GM23338 (cell line): Measurements from ENCODE around the gene CYBA. TPM values are rescaled to one million over a fixed set of nuclear protein-coding genes. Genes with fewer than 3 reads are reported as not detected.

ENCODE experiments used
- ATAC-seq: fragments of 200-7000 bp; cut with Tn5 transposase; 3 replicates; pipeline ENCODE4 v1.9.1; 2020
- DNase-seq: peaks from one replicate; pipeline ENCODE4 v3.0.0-alpha.2; 2015; ENCODE audit warnings: low spot score
- H2AFZ ChIP-seq: fragments of 200-600 bp; sonication (generic); 2 replicates; pipeline ENCODE4 v1.8.0; 2016; ENCODE audit warnings: antibody characterized with exemption, mild to moderate bottlenecking, moderate library complexity
- H3F3A ChIP-seq: fragments of 200-600 bp; sonication (generic); replicated peaks from 2 replicates; pipeline ENCODE4 v1.8.0; 2017; ENCODE audit warnings: antibody characterized with exemption, mixed run types, low read depth
- H3K27ac ChIP-seq: fragments of 200-600 bp; sonication (generic); 2 replicates; pipeline ENCODE4 v1.6.1; 2016; ENCODE audit warnings: low read depth
- H3K27me3 ChIP-seq: fragments of 200-600 bp; sonication (generic); 2 replicates; pipeline ENCODE4 v1.8.0; 2016; ENCODE audit warnings: mild to moderate bottlenecking, mixed run types, moderate library complexity; ENCODE audit not compliant: insufficient read depth
- H3K36me3 ChIP-seq: fragments of 200-600 bp; sonication (generic); 2 replicates; pipeline ENCODE4 v1.8.0; 2016; ENCODE audit warnings: mild to moderate bottlenecking; ENCODE audit not compliant: insufficient read depth
- H3K4me1 ChIP-seq: fragments of 200-600 bp; sonication (generic); 2 replicates; pipeline ENCODE4 v1.8.0; 2016; ENCODE audit warnings: mild to moderate bottlenecking, moderate library complexity; ENCODE audit not compliant: insufficient read depth
- H3K4me2 ChIP-seq: fragments of 200-600 bp; sonication (generic); 2 replicates; pipeline ENCODE4 v1.7.1; 2017; ENCODE audit warnings: mixed run types
- H3K4me3 ChIP-seq: fragments of 200-600 bp; sonication (generic); 2 replicates; pipeline ENCODE4 v1.6.1; 2016; ENCODE audit warnings: mixed run types
- H3K79me2 ChIP-seq: fragments of 200-600 bp; sonication (generic); replicated peaks from 2 replicates; pipeline ENCODE4 v1.8.0; 2017; ENCODE audit warnings: mild to moderate bottlenecking; ENCODE audit not compliant: insufficient read depth
- H3K9me2 ChIP-seq: fragments of 200-600 bp; sonication (generic); 2 replicates; pipeline ENCODE4 v1.8.0; 2017; ENCODE audit not compliant: insufficient read depth
- H4K20me1 ChIP-seq: fragments of 200-600 bp; sonication (generic); replicated peaks from 2 replicates; pipeline ENCODE4 v1.8.0; 2017; ENCODE audit warnings: mild to moderate bottlenecking; ENCODE audit not compliant: insufficient read depth
- H3K27ac Mint-ChIP-seq: 2 replicates; pipeline ENCODE4 v1.8.0; 2020; ENCODE audit warnings: inconsistent platforms, mild to moderate bottlenecking, moderate library complexity, mixed read lengths
- H3K27me3 Mint-ChIP-seq: 3 replicates; pipeline ENCODE4 v1.8.0; 2022; ENCODE audit warnings: low read depth, mild to moderate bottlenecking, moderate library complexity, mixed read lengths, inconsistent platforms; ENCODE audit not compliant: insufficient read depth, poor library complexity
- H3K36me3 Mint-ChIP-seq: 3 replicates; pipeline ENCODE4 v1.8.0; 2021; ENCODE audit warnings: low read depth, mild to moderate bottlenecking, inconsistent platforms, moderate library complexity, mixed read lengths
- H3K4me1 Mint-ChIP-seq: 3 replicates; pipeline ENCODE4 v1.8.0; 2020; ENCODE audit warnings: mild to moderate bottlenecking, inconsistent platforms, mixed read lengths
- H3K4me3 Mint-ChIP-seq: 3 replicates; pipeline ENCODE4 v1.8.0; 2021; ENCODE audit warnings: moderate library complexity, mild to moderate bottlenecking, inconsistent platforms, mixed read lengths
- H3K9me3 Mint-ChIP-seq: 3 replicates; pipeline ENCODE4 v1.8.0; 2020; ENCODE audit warnings: moderate library complexity, mild to moderate bottlenecking, inconsistent platforms, mixed read lengths
- CREB1 ChIP-seq: fragments of 250-450 bp; sonication (Bioruptor Pico); IDR thresholded peaks from 2 replicates; pipeline ENCODE4 v1.5.0; 2020; ENCODE audit warnings: low read depth, mild to moderate bottlenecking, moderate library complexity
- CTCF ChIP-seq, 2 experiments: fragments of 200-600 bp in 1 of 2; sonication (generic) in 1 of 2; conservative IDR thresholded peaks; 2 replicates each; pipeline versions ENCODE4 v1.5.1 to v1.6.1; 2016 to 2017; ENCODE audit warnings: antibody characterized with exemption in 2 of 2, low read depth in 2 of 2, mild to moderate bottlenecking in 2 of 2, moderate library complexity in 1 of 2
- ETS1 ChIP-seq: IDR thresholded peaks from 2 replicates; pipeline ENCODE4 v1.6.1; 2016; ENCODE audit warnings: antibody characterized with exemption
- EZH2 ChIP-seq: fragments of 200-600 bp; sonication (generic); IDR thresholded peaks from one replicate; pipeline ENCODE4 v1.8.0; 2017; ENCODE audit warnings: antibody characterized with exemption, mild to moderate bottlenecking, low read depth; ENCODE audit not compliant: unreplicated experiment
- EZH2phosphoT487 ChIP-seq: fragments of 200-600 bp; sonication (generic); IDR thresholded peaks from one replicate; pipeline ENCODE4 v1.8.1; 2018; ENCODE audit warnings: antibody characterized with exemption; ENCODE audit not compliant: unreplicated experiment
- JUNB ChIP-seq: IDR thresholded peaks from one replicate; pipeline ENCODE4 v1.6.1; 2016; ENCODE audit warnings: antibody characterized with exemption; ENCODE audit not compliant: unreplicated experiment
- NANOG ChIP-seq: IDR thresholded peaks from 2 replicates; pipeline ENCODE4 v1.6.1; 2016; ENCODE audit warnings: antibody characterized with exemption, borderline replicate concordance
- POLR2AphosphoS5 ChIP-seq: IDR thresholded peaks from 2 replicates; pipeline ENCODE4 v1.6.1; 2016; ENCODE audit warnings: antibody characterized with exemption, low read depth
- STAT1 ChIP-seq: IDR thresholded peaks from one replicate; pipeline ENCODE4 v1.6.1; 2016; ENCODE audit warnings: antibody characterized with exemption; ENCODE audit not compliant: unreplicated experiment
- ZNF114 ChIP-seq: fragments of 250-450 bp; sonication (Bioruptor Pico); IDR thresholded peaks from 2 replicates; pipeline ENCODE4 v1.5.0; 2020; ENCODE audit warnings: mild to moderate bottlenecking, moderate library complexity
- ZNF331 ChIP-seq: fragments of 250-450 bp; sonication (Bioruptor Pico); IDR thresholded peaks from 2 replicates; pipeline ENCODE4 v1.5.0; 2020; ENCODE audit warnings: low read depth, mild to moderate bottlenecking, moderate library complexity
- polyA plus RNA-seq: library from polyadenylated mRNA; unstranded; fragments of >200 nt; fragmentation: Nextera tagmentation; extraction: Ambion mirVana; gene quantifications from 2 replicates; pipeline ENCODE4 v1.2.1, GENCODE V29; 2016
- total RNA-seq: library from RNA; depleted of rRNA; stranded (reverse); fragments of >200 nt; shearing (Covaris generic); gene quantifications from 2 replicates; pipeline ENCODE4 v1.2.3, GENCODE V29; 2014
- TF ChIP-seq, protein P1 (sequence below): fragments of 250-450 bp; sonication (Bioruptor Pico); IDR thresholded peaks from 2 replicates; pipeline ENCODE4 v1.5.0; 2020; ENCODE audit warnings: mild to moderate bottlenecking, moderate library complexity
- TF ChIP-seq, protein P2 (sequence below): IDR thresholded peaks from one replicate; pipeline ENCODE4 v1.6.1; 2018; ENCODE audit warnings: antibody characterized with exemption; ENCODE audit not compliant: unreplicated experiment

Gene CYBA
- total and polyA plus RNA-seq, 2 experiments from 2014 or later: 275 to 281 TPM

GRCh38 chr16:88630941-88631340 lies 19.9 kb downstream of the CYBA start:
- Histone ChIP-seq H3K27me3 (no peaks in the 10 kb centered on the region; the same call in 1 of the 2 replicates), H3K4me3 (no peak overlapping the region), H3K4me2 (no peak overlapping the region), H3K4me1 (peaks cover 10% of the 10 kb centered on the region; the same call in 1 of the 2 replicates), H3F3A (peaks cover 9% of the 10 kb centered on the region; the same call in 1 of the 2 replicates), H2AFZ (no peak overlapping the region), H3K79me2 (no peaks in the 10 kb centered on the region), H3K27ac (no peak overlapping the region), H4K20me1 (0 out of 2 replicates have a peak, but pooled peaks cover 5% of the 10 kb centered on the region), H3K9me2 (no peaks in the 10 kb centered on the region), H3K36me3 (peaks cover 13% of the 10 kb centered on the region; the same call in 1 of the 2 replicates)
- TF ChIP-seq, protein P1, sequence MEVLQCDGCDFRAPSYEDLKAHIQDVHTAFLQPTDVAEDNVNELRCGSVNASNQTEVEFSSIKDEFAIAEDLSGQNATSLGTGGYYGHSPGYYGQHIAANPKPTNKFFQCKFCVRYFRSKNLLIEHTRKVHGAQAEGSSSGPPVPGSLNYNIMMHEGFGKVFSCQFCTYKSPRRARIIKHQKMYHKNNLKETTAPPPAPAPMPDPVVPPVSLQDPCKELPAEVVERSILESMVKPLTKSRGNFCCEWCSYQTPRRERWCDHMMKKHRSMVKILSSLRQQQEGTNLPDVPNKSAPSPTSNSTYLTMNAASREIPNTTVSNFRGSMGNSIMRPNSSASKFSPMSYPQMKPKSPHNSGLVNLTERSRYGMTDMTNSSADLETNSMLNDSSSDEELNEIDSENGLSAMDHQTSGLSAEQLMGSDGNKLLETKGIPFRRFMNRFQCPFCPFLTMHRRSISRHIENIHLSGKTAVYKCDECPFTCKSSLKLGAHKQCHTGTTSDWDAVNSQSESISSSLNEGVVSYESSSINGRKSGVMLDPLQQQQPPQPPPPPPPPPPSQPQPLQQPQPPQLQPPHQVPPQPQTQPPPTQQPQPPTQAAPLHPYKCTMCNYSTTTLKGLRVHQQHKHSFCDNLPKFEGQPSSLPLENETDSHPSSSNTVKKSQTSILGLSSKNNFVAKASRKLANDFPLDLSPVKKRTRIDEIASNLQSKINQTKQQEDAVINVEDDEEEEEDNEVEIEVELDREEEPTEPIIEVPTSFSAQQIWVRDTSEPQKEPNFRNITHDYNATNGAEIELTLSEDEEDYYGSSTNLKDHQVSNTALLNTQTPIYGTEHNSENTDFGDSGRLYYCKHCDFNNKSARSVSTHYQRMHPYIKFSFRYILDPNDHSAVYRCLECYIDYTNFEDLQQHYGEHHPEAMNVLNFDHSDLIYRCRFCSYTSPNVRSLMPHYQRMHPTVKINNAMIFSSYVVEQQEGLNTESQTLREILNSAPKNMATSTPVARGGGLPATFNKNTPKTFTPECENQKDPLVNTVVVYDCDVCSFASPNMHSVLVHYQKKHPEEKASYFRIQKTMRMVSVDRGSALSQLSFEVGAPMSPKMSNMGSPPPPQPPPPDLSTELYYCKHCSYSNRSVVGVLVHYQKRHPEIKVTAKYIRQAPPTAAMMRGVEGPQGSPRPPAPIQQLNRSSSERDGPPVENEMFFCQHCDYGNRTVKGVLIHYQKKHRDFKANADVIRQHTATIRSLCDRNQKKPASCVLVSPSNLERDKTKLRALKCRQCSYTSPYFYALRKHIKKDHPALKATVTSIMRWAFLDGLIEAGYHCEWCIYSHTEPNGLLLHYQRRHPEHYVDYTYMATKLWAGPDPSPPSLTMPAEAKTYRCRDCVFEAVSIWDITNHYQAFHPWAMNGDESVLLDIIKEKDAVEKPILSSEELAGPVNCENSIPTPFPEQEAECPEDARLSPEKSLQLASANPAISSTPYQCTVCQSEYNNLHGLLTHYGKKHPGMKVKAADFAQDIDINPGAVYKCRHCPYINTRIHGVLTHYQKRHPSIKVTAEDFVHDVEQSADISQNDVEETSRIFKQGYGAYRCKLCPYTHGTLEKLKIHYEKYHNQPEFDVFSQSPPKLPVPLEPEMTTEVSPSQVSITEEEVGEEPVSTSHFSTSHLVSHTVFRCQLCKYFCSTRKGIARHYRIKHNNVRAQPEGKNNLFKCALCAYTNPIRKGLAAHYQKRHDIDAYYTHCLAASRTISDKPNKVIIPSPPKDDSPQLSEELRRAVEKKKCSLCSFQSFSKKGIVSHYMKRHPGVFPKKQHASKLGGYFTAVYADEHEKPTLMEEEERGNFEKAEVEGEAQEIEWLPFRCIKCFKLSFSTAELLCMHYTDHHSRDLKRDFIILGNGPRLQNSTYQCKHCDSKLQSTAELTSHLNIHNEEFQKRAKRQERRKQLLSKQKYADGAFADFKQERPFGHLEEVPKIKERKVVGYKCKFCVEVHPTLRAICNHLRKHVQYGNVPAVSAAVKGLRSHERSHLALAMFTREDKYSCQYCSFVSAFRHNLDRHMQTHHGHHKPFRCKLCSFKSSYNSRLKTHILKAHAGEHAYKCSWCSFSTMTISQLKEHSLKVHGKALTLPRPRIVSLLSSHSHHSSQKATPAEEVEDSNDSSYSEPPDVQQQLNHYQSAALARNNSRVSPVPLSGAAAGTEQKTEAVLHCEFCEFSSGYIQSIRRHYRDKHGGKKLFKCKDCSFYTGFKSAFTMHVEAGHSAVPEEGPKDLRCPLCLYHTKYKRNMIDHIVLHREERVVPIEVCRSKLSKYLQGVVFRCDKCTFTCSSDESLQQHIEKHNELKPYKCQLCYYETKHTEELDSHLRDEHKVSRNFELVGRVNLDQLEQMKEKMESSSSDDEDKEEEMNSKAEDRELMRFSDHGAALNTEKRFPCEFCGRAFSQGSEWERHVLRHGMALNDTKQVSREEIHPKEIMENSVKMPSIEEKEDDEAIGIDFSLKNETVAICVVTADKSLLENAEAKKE: no peak
- no peak for TF ChIP-seq CTCF (conservative IDR thresholded peaks at IDR 0.05; ENCODE audit: low read depth in 2 of 2)
- TF ChIP-seq ZNF331 (CRISPR knock-in tag): no peak
- no peak for TF ChIP-seq EZH2
- TF ChIP-seq NANOG: no peak
- no peak for TF ChIP-seq EZH2phosphoT487
- no peak for TF ChIP-seq JUNB
- no peak for TF ChIP-seq CREB1 (CRISPR knock-in tag)
- TF ChIP-seq ZNF114 (CRISPR knock-in tag): no peak
- no peak for TF ChIP-seq STAT1
- TF ChIP-seq POLR2AphosphoS5: no peak
- TF ChIP-seq, protein P2, sequence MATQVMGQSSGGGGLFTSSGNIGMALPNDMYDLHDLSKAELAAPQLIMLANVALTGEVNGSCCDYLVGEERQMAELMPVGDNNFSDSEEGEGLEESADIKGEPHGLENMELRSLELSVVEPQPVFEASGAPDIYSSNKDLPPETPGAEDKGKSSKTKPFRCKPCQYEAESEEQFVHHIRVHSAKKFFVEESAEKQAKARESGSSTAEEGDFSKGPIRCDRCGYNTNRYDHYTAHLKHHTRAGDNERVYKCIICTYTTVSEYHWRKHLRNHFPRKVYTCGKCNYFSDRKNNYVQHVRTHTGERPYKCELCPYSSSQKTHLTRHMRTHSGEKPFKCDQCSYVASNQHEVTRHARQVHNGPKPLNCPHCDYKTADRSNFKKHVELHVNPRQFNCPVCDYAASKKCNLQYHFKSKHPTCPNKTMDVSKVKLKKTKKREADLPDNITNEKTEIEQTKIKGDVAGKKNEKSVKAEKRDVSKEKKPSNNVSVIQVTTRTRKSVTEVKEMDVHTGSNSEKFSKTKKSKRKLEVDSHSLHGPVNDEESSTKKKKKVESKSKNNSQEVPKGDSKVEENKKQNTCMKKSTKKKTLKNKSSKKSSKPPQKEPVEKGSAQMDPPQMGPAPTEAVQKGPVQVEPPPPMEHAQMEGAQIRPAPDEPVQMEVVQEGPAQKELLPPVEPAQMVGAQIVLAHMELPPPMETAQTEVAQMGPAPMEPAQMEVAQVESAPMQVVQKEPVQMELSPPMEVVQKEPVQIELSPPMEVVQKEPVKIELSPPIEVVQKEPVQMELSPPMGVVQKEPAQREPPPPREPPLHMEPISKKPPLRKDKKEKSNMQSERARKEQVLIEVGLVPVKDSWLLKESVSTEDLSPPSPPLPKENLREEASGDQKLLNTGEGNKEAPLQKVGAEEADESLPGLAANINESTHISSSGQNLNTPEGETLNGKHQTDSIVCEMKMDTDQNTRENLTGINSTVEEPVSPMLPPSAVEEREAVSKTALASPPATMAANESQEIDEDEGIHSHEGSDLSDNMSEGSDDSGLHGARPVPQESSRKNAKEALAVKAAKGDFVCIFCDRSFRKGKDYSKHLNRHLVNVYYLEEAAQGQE: no peak
- TF ChIP-seq ETS1: no peak
- peaks cover 12% of the 10 kb centered on the region for H3K27me3 Mint-ChIP-seq
- H3K4me1 Mint-ChIP-seq: peaks cover 25% of the 10 kb centered on the region
- no peak overlapping the region for H3K4me3 Mint-ChIP-seq
- H3K27ac Mint-ChIP-seq: no peak overlapping the region
- no peaks in the 10 kb centered on the region for H3K9me3 Mint-ChIP-seq
- H3K36me3 Mint-ChIP-seq: peaks cover 45% of the 10 kb centered on the region
- DNase-seq (no peak), ATAC-seq (no peak)
